HG03097 (cell line): ENCODE measurements around the gene FAM181A.

Source experiments
- ATAC-seq: cut with Tn5 transposase; IDR thresholded peaks from one replicate; pipeline ENCODE4 v1.9.1; 2021; ENCODE audit not compliant: unreplicated experiment, low FRiP score

Gene FAM181A

GRCh38 chr14:93960108-93960475 lies 32.9 kb downstream of the FAM181A start:
- ATAC-seq, result no peak

- no peak for ATAC-seq
Observed at GRCh38 chr14:93960774-93961438, 33.8 kb downstream of the FAM181A start.

GRCh38 chr14:93961620-93962019 lies 34.5 kb downstream of the FAM181A start:
- no peak for ATAC-seq

GRCh38 chr14:93962701-93963601 lies 35.8 kb downstream of the FAM181A start:
- peak; percentile 50 for ATAC-seq

- no peak for ATAC-seq
Observed at GRCh38 chr14:93963692-93964091, 36.5 kb downstream of the FAM181A start.

GRCh38 chr14:93964281-93964680 lies 37.1 kb downstream of the FAM181A start:
- ATAC-seq, result no peak

- ATAC-seq, result no peak
Observed at GRCh38 chr14:93964820-93965286, 37.7 kb downstream of the FAM181A start.

GRCh38 chr14:93965287-93965821 lies 38.2 kb downstream of the FAM181A start:
- no peak for ATAC-seq

GRCh38 chr14:93965946-93966474 lies 38.9 kb downstream of the FAM181A start:
- no peak for ATAC-seq

GRCh38 chr14:93967637-93968250 lies 40.6 kb downstream of the FAM181A start:
- peak; percentile 31 for ATAC-seq

GRCh38 chr14:93969082-93969828 lies 42.1 kb downstream of the FAM181A start:
- ATAC-seq, result no peak

- peak; percentile 28 for ATAC-seq
Observed at GRCh38 chr14:93970585-93970964, 43.4 kb downstream of the FAM181A start.

GRCh38 chr14:93970965-93971634 lies 44.0 kb downstream of the FAM181A start:
- ATAC-seq, result peak; percentile 38

GRCh38 chr14:93971635-93972027 lies 44.5 kb downstream of the FAM181A start:
- no peak for ATAC-seq

GRCh38 chr14:93972618-93973205 lies 45.6 kb downstream of the FAM181A start:
- ATAC-seq, result no peak

GRCh38 chr14:93973607-93974006 lies 46.5 kb downstream of the FAM181A start:
- no peak for ATAC-seq

- no peak for ATAC-seq
Observed at GRCh38 chr14:93974299-93974698, 47.2 kb downstream of the FAM181A start.

GRCh38 chr14:93974833-93975232 lies 47.7 kb downstream of the FAM181A start:
- ATAC-seq, result no peak

GRCh38 chr14:93975791-93976476 lies 48.8 kb downstream of the FAM181A start:
- ATAC-seq, result peak; percentile 43
